ENCODE data around the gene TMEM80.
"Not testable (repeated sequence)": the region's sequence is repeated elsewhere in the genome, so short reads cannot be mapped to it uniquely, and the experiment has no call there.

Gene TMEM80

DNA sequence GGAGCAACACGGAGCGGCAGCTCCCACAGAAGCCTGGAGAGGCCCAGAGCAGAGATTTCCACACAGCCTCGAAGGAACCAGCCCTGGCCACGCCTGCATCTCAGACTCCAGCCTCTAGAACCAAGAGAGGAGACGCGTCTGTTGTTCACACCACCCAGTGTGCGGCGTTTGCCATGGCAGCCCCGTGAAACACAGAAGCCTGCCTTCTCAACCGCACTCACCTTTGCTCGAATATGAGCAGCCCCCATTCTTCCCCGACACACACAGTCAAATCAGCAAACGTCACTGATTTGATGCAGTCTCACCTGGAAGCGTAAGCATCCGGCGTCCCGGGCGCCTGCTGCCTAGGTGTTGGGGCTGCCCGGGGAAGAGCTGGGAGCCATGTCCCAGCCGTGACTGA lies 37.5 kb downstream of the TMEM80 start:
- no peak for DNase-seq (ENCODE audit: low spot score)
- Histone ChIP-seq H3K9me3 (replicated peaks in 1 of 2; ENCODE audit: control insufficient read depth in 2 of 2, insufficient read depth in 1 of 2, low read depth in 1 of 2, low read length in 2 of 2) (no peaks in the 10 kb centered on the region), H4K91ac (ENCODE audit: low read depth, low read length, poor library complexity) (no peak overlapping the region), H3K27me3 (ENCODE audit: control insufficient read depth in 3 of 3, insufficient read depth in 3 of 3, low read depth in 1 of 3, low read length in 3 of 3) (no peaks in the 10 kb centered on the region), H3K23ac (ENCODE audit: low read depth, low read length, poor library complexity) (no peak overlapping the region), H2AFZ (ENCODE audit: low read length) (no peak overlapping the region), H2BK5ac (ENCODE audit: low read length) (no peak overlapping the region), H3K4ac (ENCODE audit: low read length) (no peak overlapping the region), H3K4me3 (ENCODE audit: low read length in 2 of 2) (no peak overlapping the region), H3K79me1 (ENCODE audit: low read depth, low read length) (no peaks in the 10 kb centered on the region), H3K27ac (replicated peaks; ENCODE audit: low read length) (no peak overlapping the region), H3K36me3 (replicated peaks in 1 of 2; ENCODE audit: control insufficient read depth in 2 of 2, insufficient read depth in 2 of 2, low read length in 2 of 2) (no peaks in the 10 kb centered on the region), H3K4me2 (ENCODE audit: insufficient read depth, low read length, poor library complexity, severe bottlenecking) (no peak overlapping the region), H3K4me1 (ENCODE audit: control insufficient read depth in 2 of 2, insufficient read depth in 1 of 2, low read depth in 1 of 2, low read length in 2 of 2) (peaks cover 6 to 13% of the 10 kb centered on the region in 2 donors), H2BK15ac (ENCODE audit: low read length) (no peak overlapping the region), H3K18ac (ENCODE audit: low read length) (peak overlapping the region; percentile 71), H2BK12ac (ENCODE audit: low read length) (no peak overlapping the region), H4K8ac (ENCODE audit: low read depth, low read length) (no peak overlapping the region), H3K14ac (ENCODE audit: low read length) (no peak overlapping the region), H3K9ac (ENCODE audit: low read depth, low read length, poor library complexity) (no peak overlapping the region), H2BK120ac (ENCODE audit: low read depth, low read length) (no peak overlapping the region), H2AK5ac (ENCODE audit: low read depth, low read length) (no peak overlapping the region)
- WGBS, 2 donors (ENCODE audit: extremely low coverage in 2 of 2, insufficient read length in 2 of 2, insufficient replicate concordance in 1 of 2), result no CpG with 5 or more reads among the region's 20 CpGs

DNA sequence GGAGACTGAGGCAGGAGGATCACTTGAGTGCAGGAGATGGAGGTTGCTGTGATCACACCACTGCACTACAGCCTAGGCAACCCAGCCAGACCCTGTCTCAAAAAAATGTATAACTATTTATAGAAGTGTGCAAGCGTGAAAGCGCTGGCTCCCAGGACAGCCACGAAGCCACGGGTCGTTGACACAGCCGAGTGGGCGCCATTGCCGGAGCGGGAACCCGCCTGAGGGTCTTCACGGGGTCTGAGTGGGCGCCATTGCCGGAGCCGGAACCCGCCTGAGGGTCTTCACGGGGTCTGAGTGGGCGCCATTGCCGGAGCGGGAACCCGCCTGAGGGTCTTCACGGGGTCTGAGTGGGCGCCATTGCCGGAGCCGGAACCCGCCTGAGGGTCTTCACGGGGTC lies 38.9 kb downstream of the TMEM80 start:
- H3K4me3 ChIP-seq (ENCODE audit: low read length in 2 of 2); H3K9me3 ChIP-seq (replicated peaks in 1 of 2; ENCODE audit: control insufficient read depth in 2 of 2, insufficient read depth in 1 of 2, low read depth in 1 of 2, low read length in 2 of 2); H3K18ac ChIP-seq (ENCODE audit: low read length); H3K4me2 ChIP-seq (ENCODE audit: insufficient read depth, low read length, poor library complexity, severe bottlenecking); H3K27ac ChIP-seq (replicated peaks; ENCODE audit: low read length); H3K79me1 ChIP-seq (ENCODE audit: low read depth, low read length); H2BK5ac ChIP-seq (ENCODE audit: low read length); H2BK12ac ChIP-seq (ENCODE audit: low read length); H3K36me3 ChIP-seq (replicated peaks in 1 of 2; ENCODE audit: control insufficient read depth in 2 of 2, insufficient read depth in 2 of 2, low read length in 2 of 2); H2BK15ac ChIP-seq (ENCODE audit: low read length); H3K4ac ChIP-seq (ENCODE audit: low read length); H3K4me1 ChIP-seq (ENCODE audit: control insufficient read depth in 2 of 2, insufficient read depth in 1 of 2, low read depth in 1 of 2, low read length in 2 of 2); H3K14ac ChIP-seq (ENCODE audit: low read length); H3K9ac ChIP-seq (ENCODE audit: low read depth, low read length, poor library complexity); H2AFZ ChIP-seq (ENCODE audit: low read length); H3K27me3 ChIP-seq (ENCODE audit: control insufficient read depth in 3 of 3, insufficient read depth in 3 of 3, low read depth in 1 of 3, low read length in 3 of 3); H2AK5ac ChIP-seq (ENCODE audit: low read depth, low read length); H4K8ac ChIP-seq (ENCODE audit: low read depth, low read length); H4K91ac ChIP-seq (ENCODE audit: low read depth, low read length, poor library complexity); H2BK120ac ChIP-seq (ENCODE audit: low read depth, low read length); H3K23ac ChIP-seq (ENCODE audit: low read depth, low read length, poor library complexity); DNase-seq (ENCODE audit: low spot score): not testable (repeated sequence)
- WGBS, 2 donors (ENCODE audit: extremely low coverage in 2 of 2, insufficient read length in 2 of 2, insufficient replicate concordance in 1 of 2), result no CpG with 5 or more reads among the region's 26 CpGs

DNA sequence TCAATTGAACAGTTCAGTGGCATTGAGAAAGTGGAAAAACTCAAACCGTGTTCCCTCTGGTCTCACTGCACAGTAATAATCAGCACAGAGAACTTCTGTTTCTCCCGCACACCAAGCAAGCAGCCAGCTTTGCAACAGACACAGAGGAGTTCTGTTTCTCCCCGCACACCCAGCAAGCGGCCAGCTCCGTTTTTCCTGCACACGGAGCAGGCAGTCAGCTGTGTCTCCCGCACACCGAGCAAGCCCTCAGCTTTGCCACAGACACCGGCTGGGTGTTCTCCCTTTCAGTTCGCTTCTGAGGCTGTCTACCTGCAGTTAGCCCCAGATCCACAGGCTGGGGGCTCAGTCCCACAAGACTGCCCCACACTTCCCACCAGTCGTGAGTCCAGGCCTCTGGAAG lies 41.8 kb downstream of the TMEM80 start:
- Histone ChIP-seq H2BK15ac (ENCODE audit: low read length) (peak overlapping the region; percentile 38), H3K4me2 (ENCODE audit: insufficient read depth, low read length, poor library complexity, severe bottlenecking) (no peak overlapping the region), H3K4me3 (ENCODE audit: low read length in 2 of 2) (peak overlapping the region in 1 of 2 donors; percentile 23), H2BK120ac (ENCODE audit: low read depth, low read length) (no peak overlapping the region), H3K4me1 (ENCODE audit: control insufficient read depth in 2 of 2, insufficient read depth in 1 of 2, low read depth in 1 of 2, low read length in 2 of 2) (peaks cover 6 to 10% of the 10 kb centered on the region in 2 donors), H3K23ac (ENCODE audit: low read depth, low read length, poor library complexity) (no peak overlapping the region), H2AFZ (ENCODE audit: low read length) (peak overlapping the region; percentile 87), H3K9ac (ENCODE audit: low read depth, low read length, poor library complexity) (no peak overlapping the region), H3K4ac (ENCODE audit: low read length) (no peak overlapping the region), H3K27me3 (ENCODE audit: control insufficient read depth in 3 of 3, insufficient read depth in 3 of 3, low read depth in 1 of 3, low read length in 3 of 3) (no peaks in the 10 kb centered on the region), H3K79me1 (ENCODE audit: low read depth, low read length) (no peaks in the 10 kb centered on the region), H3K36me3 (replicated peaks in 1 of 2; ENCODE audit: control insufficient read depth in 2 of 2, insufficient read depth in 2 of 2, low read length in 2 of 2) (no peaks in the 10 kb centered on the region), H2BK12ac (ENCODE audit: low read length) (no peak overlapping the region), H3K9me3 (replicated peaks in 1 of 2; ENCODE audit: control insufficient read depth in 2 of 2, insufficient read depth in 1 of 2, low read depth in 1 of 2, low read length in 2 of 2) (no peaks in the 10 kb centered on the region), H3K14ac (ENCODE audit: low read length) (no peak overlapping the region), H2AK5ac (ENCODE audit: low read depth, low read length) (peak overlapping the region; percentile 20), H3K18ac (ENCODE audit: low read length) (peak overlapping the region; percentile 59), H3K27ac (replicated peaks; ENCODE audit: low read length) (no peak overlapping the region), H4K8ac (ENCODE audit: low read depth, low read length) (no peak overlapping the region), H2BK5ac (ENCODE audit: low read length) (no peak overlapping the region), H4K91ac (ENCODE audit: low read depth, low read length, poor library complexity) (no peak overlapping the region)
- WGBS, 2 donors (ENCODE audit: extremely low coverage in 2 of 2, insufficient read length in 2 of 2, insufficient replicate concordance in 1 of 2), result no CpG with 5 or more reads among the region's 11 CpGs
- no peak for DNase-seq (ENCODE audit: low spot score)

DNA sequence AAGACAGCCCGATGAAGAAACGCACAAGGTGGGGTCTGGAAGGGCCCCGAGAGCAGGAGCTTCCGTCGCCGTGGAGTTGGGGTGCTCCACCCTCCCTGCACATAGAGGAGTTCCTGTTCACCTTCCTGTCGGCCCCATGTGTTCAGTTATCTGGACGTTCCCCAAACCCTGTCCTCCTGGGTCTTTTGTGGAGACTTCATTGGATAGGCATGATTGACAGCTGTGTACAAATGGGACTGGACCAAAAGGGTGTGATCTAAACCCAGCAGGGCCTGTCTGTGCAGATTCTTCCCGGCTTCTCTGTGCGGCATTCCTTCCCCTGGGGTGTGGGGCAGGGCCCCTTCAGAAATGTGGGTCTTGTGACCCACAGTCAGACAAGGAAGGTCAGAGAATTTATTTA lies 42.3 kb downstream of the TMEM80 start:
- peak overlapping the region; percentile 87 for H2AFZ ChIP-seq (ENCODE audit: low read length)
- not testable (repeated sequence) for H3K4me1 ChIP-seq (ENCODE audit: control insufficient read depth in 2 of 2, insufficient read depth in 1 of 2, low read depth in 1 of 2, low read length in 2 of 2); H3K79me1 ChIP-seq (ENCODE audit: low read depth, low read length); H3K14ac ChIP-seq (ENCODE audit: low read length); H3K27me3 ChIP-seq (ENCODE audit: control insufficient read depth in 3 of 3, insufficient read depth in 3 of 3, low read depth in 1 of 3, low read length in 3 of 3); H3K27ac ChIP-seq (replicated peaks; ENCODE audit: low read length); H2BK120ac ChIP-seq (ENCODE audit: low read depth, low read length); H3K4ac ChIP-seq (ENCODE audit: low read length); DNase-seq (ENCODE audit: low spot score); H2BK12ac ChIP-seq (ENCODE audit: low read length); H4K8ac ChIP-seq (ENCODE audit: low read depth, low read length); H3K4me3 ChIP-seq (ENCODE audit: low read length in 2 of 2); H3K4me2 ChIP-seq (ENCODE audit: insufficient read depth, low read length, poor library complexity, severe bottlenecking); H4K91ac ChIP-seq (ENCODE audit: low read depth, low read length, poor library complexity); H3K9me3 ChIP-seq (replicated peaks in 1 of 2; ENCODE audit: control insufficient read depth in 2 of 2, insufficient read depth in 1 of 2, low read depth in 1 of 2, low read length in 2 of 2); H3K36me3 ChIP-seq (replicated peaks in 1 of 2; ENCODE audit: control insufficient read depth in 2 of 2, insufficient read depth in 2 of 2, low read length in 2 of 2); H3K23ac ChIP-seq (ENCODE audit: low read depth, low read length, poor library complexity); H3K9ac ChIP-seq (ENCODE audit: low read depth, low read length, poor library complexity); H2BK5ac ChIP-seq (ENCODE audit: low read length); H2BK15ac ChIP-seq (ENCODE audit: low read length); H2AK5ac ChIP-seq (ENCODE audit: low read depth, low read length)
- no CpG with 5 or more reads among the region's 10 CpGs for WGBS, 2 donors (ENCODE audit: extremely low coverage in 2 of 2, insufficient read length in 2 of 2, insufficient replicate concordance in 1 of 2)
- peak overlapping the region; percentile 38 for H3K18ac ChIP-seq (ENCODE audit: low read length)
